Caco-2 (cell line): ENCODE data around the gene SPTB. TPM values are rescaled to one million over a fixed set of nuclear protein-coding genes. Genes with fewer than 3 reads are reported as not detected.

Source experiments
- BruUV-seq: library from RNA; stranded (reverse); fragments of 400-500 nt; replicated peaks from 2 replicates; lab custom pipeline; 2021; lab: Mats Ljungman, UMichigan
- CTCF ChIA-PET: fragments of 300-600 bp; sonication (Branson Sonifier 250); formaldehyde crosslinking; loops from one replicate; lab custom pipeline; 2022; ENCODE audit warnings: antibody characterized with exemption; lab: Charles Lee
- POLR2A ChIA-PET: fragments of 300-600 bp; sonication (Branson Sonifier 250); formaldehyde crosslinking; loops from one replicate; lab custom pipeline; 2022; ENCODE audit warnings: antibody characterized with exemption; lab: Charles Lee
- DNase-seq, 2 experiments: peaks; one replicate each; pipeline versions ENCODE4 v3.0.0 to v3.0.0-alpha.2; 2020 to 2022
- H3K27me3 ChIP-seq: replicated peaks from 2 replicates; pipeline ENCODE4 v1.6.0; 2011; ENCODE audit warnings: low read length; ENCODE audit not compliant: control insufficient read depth, insufficient read depth
- H3K36me3 ChIP-seq: 2 replicates; pipeline ENCODE4 v1.5.1; 2011; ENCODE audit warnings: low read length; ENCODE audit not compliant: control insufficient read depth, insufficient read depth
- H3K4me1 ChIP-seq: fragments of 250-450 bp; sonication (Bioruptor Pico); 2 replicates; pipeline ENCODE4 v1.5.1; 2020; ENCODE audit warnings: mild to moderate bottlenecking
- H3K4me3 ChIP-seq: 2 replicates; pipeline ENCODE4 v1.5.1; 2011; ENCODE audit warnings: low read depth, mild to moderate bottlenecking, control low read depth, low read length
- H3K9me3 ChIP-seq: fragments of 250-450 bp; sonication (Bioruptor Pico); 2 replicates; pipeline ENCODE4 v1.5.1; 2020; ENCODE audit warnings: mild to moderate bottlenecking, moderate library complexity
- H3K27ac Mint-ChIP-seq: one replicate; pipeline ENCODE4 v1.8.0; 2022; ENCODE audit warnings: mixed read lengths; ENCODE audit not compliant: unreplicated experiment
- H3K27me3 Mint-ChIP-seq: one replicate; pipeline ENCODE4 v1.8.0; 2022; ENCODE audit warnings: mixed read lengths; ENCODE audit not compliant: insufficient read depth, unreplicated experiment
- H3K36me3 Mint-ChIP-seq: one replicate; pipeline ENCODE4 v1.8.0; 2022; ENCODE audit warnings: mild to moderate bottlenecking, mixed read lengths; ENCODE audit not compliant: insufficient read depth, unreplicated experiment
- H3K4me1 Mint-ChIP-seq: one replicate; pipeline ENCODE4 v1.8.0; 2022; ENCODE audit warnings: low read depth, mixed read lengths; ENCODE audit not compliant: unreplicated experiment
- H3K4me3 Mint-ChIP-seq: one replicate; pipeline ENCODE4 v1.8.0; 2022; ENCODE audit warnings: mild to moderate bottlenecking, moderate library complexity, mixed read lengths; ENCODE audit not compliant: unreplicated experiment
- H3K9me3 Mint-ChIP-seq: one replicate; pipeline ENCODE4 v1.8.0; 2022; ENCODE audit warnings: mixed read lengths; ENCODE audit not compliant: unreplicated experiment
- CTCF ChIP-seq, 2 experiments: fragments of 200-600 bp in 1 of 2; IDR thresholded peaks; 1 replicate in 1 of 2; 2 replicates in 1 of 2; pipeline versions ENCODE4 v1.5.1 to v1.8.0; 2011 to 2022; ENCODE audit warnings: antibody characterized with exemption in 1 of 2, control low read depth in 1 of 2, inconsistent platforms in 1 of 2, low read depth in 1 of 2, low read length in 1 of 2, mild to moderate bottlenecking in 1 of 2, moderate library complexity in 1 of 2; ENCODE audit not compliant: insufficient read depth in 1 of 2, severe bottlenecking in 1 of 2, unreplicated experiment in 1 of 2
- intact Hi-C: fragments of 100-400 bp; cut with micrococcal nuclease; formaldehyde crosslinking; loops from one replicate; pipeline ENCODE4 v1.10.0; 2022; ENCODE audit not compliant: unreplicated experiment
- total RNA-seq: library from RNA; stranded (reverse); gene quantifications from 2 replicates; pipeline ENCODE4 v1.2.3, GENCODE V29; 2022

The SPTB gene
- total RNA-seq, 1 experiment from 2014 or later, result 1.7 TPM

GRCh38 chr14:64774272-64774671 lies 105.4 kb downstream of the SPTB start:
- peaks cover 10% of the 10 kb centered on the region for H3K9me3 ChIP-seq
- no TSS peak for BruUV-seq
- CTCF ChIA-PET, result interaction anchor here (0.7 kb wide), 1 partner anchor 10 kb away, joined by 3 read pairs; no protein-coding TSS in a partner anchor
- intact Hi-C loops, result no loop called here
- no peaks in the 10 kb centered on the region for H3K4me1 Mint-ChIP-seq
- no peaks in the 10 kb centered on the region for H3K36me3 ChIP-seq
- POLR2A ChIA-PET, result no interaction called here
- no peaks in the 10 kb centered on the region for H3K27me3 Mint-ChIP-seq
- H3K9me3 Mint-ChIP-seq, result peaks cover 10% of the 10 kb centered on the region
- no peak for DNase-seq
- H3K4me1 ChIP-seq, result no peaks in the 10 kb centered on the region
- peaks cover 14% of the 10 kb centered on the region for H3K36me3 Mint-ChIP-seq
- H3K27me3 ChIP-seq, result no peaks in the 10 kb centered on the region
- no peak for TF ChIP-seq CTCF (IDR thresholded peaks at IDR 0.05; ENCODE audit: insufficient read depth in 1 of 2, low read depth in 1 of 2, low read length in 1 of 2, severe bottlenecking in 1 of 2, unreplicated experiment in 1 of 2)
- H3K27ac Mint-ChIP-seq, result no peak overlapping the region
- H3K4me3 ChIP-seq, result no peak overlapping the region
- no peak overlapping the region for H3K4me3 Mint-ChIP-seq

- H3K9me3 ChIP-seq, result peaks cover 10% of the 10 kb centered on the region
- H3K27ac Mint-ChIP-seq, result no peak overlapping the region
- CTCF ChIA-PET, result interaction anchor here (0.7 kb wide), 1 partner anchor 9 kb away, joined by 3 read pairs; no protein-coding TSS in a partner anchor
These were observed 106.1 kb downstream of the SPTB start for GRCh38 chr14:64773577-64773976.

GRCh38 chr14:64773046-64773445 lies 106.7 kb downstream of the SPTB start:
- peaks cover 10% of the 10 kb centered on the region for H3K9me3 Mint-ChIP-seq
- TF ChIP-seq CTCF (IDR thresholded peaks at IDR 0.05; ENCODE audit: insufficient read depth in 1 of 2, low read depth in 1 of 2, low read length in 1 of 2, severe bottlenecking in 1 of 2, unreplicated experiment in 1 of 2), result no peak
- no peaks in the 10 kb centered on the region for H3K36me3 ChIP-seq
- no peaks in the 10 kb centered on the region for H3K4me1 ChIP-seq
- ChIA-PET POLR2A (no interaction called here), CTCF (interaction anchor here (0.5 to 1.2 kb wide), 2 partner anchors 47 to 119 kb away, joined by 3 to 5 read pairs; no protein-coding TSS in a partner anchor)
- H3K36me3 Mint-ChIP-seq, result peaks cover 14% of the 10 kb centered on the region
- no peaks in the 10 kb centered on the region for H3K4me1 Mint-ChIP-seq
- DNase-seq, result no peak
- H3K27me3 Mint-ChIP-seq, result no peaks in the 10 kb centered on the region
- BruUV-seq, result no TSS peak
- no peak overlapping the region for H3K4me3 ChIP-seq
- no peak overlapping the region for H3K27ac Mint-ChIP-seq
- no peak overlapping the region for H3K4me3 Mint-ChIP-seq
- intact Hi-C loops, result no loop called here
- no peaks in the 10 kb centered on the region for H3K27me3 ChIP-seq
- H3K9me3 ChIP-seq, result peaks cover 10% of the 10 kb centered on the region

More at GRCh38 chr14:64773577-64773976, 106.1 kb downstream of the SPTB start:
- Mint-ChIP-seq H3K4me3 (no peak overlapping the region), H3K9me3 (peaks cover 10% of the 10 kb centered on the region), H3K4me1 (no peaks in the 10 kb centered on the region), H3K27me3 (no peaks in the 10 kb centered on the region), H3K36me3 (peaks cover 14% of the 10 kb centered on the region)
- Histone ChIP-seq H3K36me3 (no peaks in the 10 kb centered on the region), H3K4me3 (no peak overlapping the region), H3K27me3 (no peaks in the 10 kb centered on the region), H3K4me1 (no peaks in the 10 kb centered on the region)
- no peak for TF ChIP-seq CTCF (IDR thresholded peaks at IDR 0.05; ENCODE audit: insufficient read depth in 1 of 2, low read depth in 1 of 2, low read length in 1 of 2, severe bottlenecking in 1 of 2, unreplicated experiment in 1 of 2)
- BruUV-seq, result no TSS peak
- DNase-seq, result no peak
- intact Hi-C loops, result no loop called here
- POLR2A ChIA-PET, result no interaction called here
